RWPE2 (cell line): ENCODE measurements around the gene ABCC1.
A peak's percentile ranks its signal among the peaks of the same experiment; 100 is the strongest.

Source experiments
- ATAC-seq: fragments of 200-7000 bp; cut with Tn5 transposase; 3 replicates; pipeline ENCODE4 v1.9.1; 2021; ENCODE audit warnings: low read depth
- DNase-seq: peaks from one replicate; pipeline ENCODE4 v3.0.0-alpha.2; 2020; ENCODE audit warnings: low spot score
- H3K27ac ChIP-seq: fragments of 450-650 bp; 2 replicates; pipeline ENCODE4 v1.5.1; 2017; ENCODE audit warnings: mild to moderate bottlenecking; ENCODE audit not compliant: poor library complexity, severe bottlenecking
- H3K27me3 ChIP-seq: fragments of 250-450 bp; sonication (Bioruptor Pico); 2 replicates; pipeline ENCODE4 v1.5.1; 2021; ENCODE audit warnings: mild to moderate bottlenecking, moderate library complexity; ENCODE audit not compliant: insufficient read depth, poor library complexity, severe bottlenecking
- H3K36me3 ChIP-seq: fragments of 250-450 bp; sonication (Bioruptor Pico); 2 replicates; pipeline ENCODE4 v1.5.1; 2020; ENCODE audit warnings: low read depth, mild to moderate bottlenecking, moderate library complexity
- H3K4me1 ChIP-seq: fragments of 250-450 bp; sonication (Bioruptor Pico); 2 replicates; pipeline ENCODE4 v1.5.1; 2021; ENCODE audit warnings: mild to moderate bottlenecking, moderate library complexity; ENCODE audit not compliant: insufficient read depth, poor library complexity, severe bottlenecking
- H3K4me3 ChIP-seq: fragments of 250-450 bp; sonication (Bioruptor Pico); 2 replicates; pipeline ENCODE4 v1.5.1; 2021; ENCODE audit warnings: mild to moderate bottlenecking, moderate library complexity; ENCODE audit not compliant: severe bottlenecking
- H3K9me3 ChIP-seq: fragments of 250-450 bp; sonication (Bioruptor Pico); 2 replicates; pipeline ENCODE4 v1.5.1; 2021; ENCODE audit warnings: mild to moderate bottlenecking, moderate library complexity; ENCODE audit not compliant: severe bottlenecking
- TF ChIP-seq, protein P1 (sequence below): fragments of 450-650 bp; IDR thresholded peaks from one replicate; pipeline ENCODE4 v1.5.1; 2017; ENCODE audit warnings: mild to moderate bottlenecking, moderate library complexity; ENCODE audit not compliant: poor library complexity, severe bottlenecking

The ABCC1 gene

DNA sequence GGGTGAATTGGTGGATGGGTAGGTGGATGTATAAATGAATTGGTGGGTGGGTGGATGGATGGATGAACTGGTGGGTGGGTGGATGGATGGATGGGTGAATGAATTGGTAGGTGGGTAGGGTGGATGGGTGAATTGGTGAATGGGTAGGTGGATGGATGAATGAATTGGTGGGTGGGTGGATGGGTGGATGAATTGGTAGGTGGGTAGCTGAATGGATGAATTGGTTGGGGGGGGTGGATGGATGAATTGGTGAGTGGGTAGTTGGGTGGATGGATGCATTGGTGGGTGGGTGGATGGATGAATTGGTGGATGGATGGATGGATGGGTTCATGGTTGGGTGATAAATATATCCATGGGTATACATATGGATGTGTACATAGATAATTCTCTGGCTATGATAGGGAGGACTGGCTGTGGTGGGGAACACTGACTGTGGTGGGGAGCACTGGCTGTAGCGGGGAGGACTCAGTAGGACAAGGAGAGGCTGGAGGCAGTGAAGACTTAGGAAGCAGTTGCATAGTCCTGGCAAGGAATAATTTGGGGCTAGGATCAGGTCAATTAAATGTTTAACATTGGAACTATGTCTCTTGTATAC is 54.4 kb downstream of the ABCC1 start:
- DNase-seq (no peak), ATAC-seq (peak; percentile 38; the same call in 2 of the 3 replicates)
- Histone ChIP-seq H3K4me1 (peaks cover 6% of the 10 kb centered on the region), H3K27ac (peak overlapping the region; percentile 41), H3K27me3 (no peaks in the 10 kb centered on the region), H3K9me3 (no peaks in the 10 kb centered on the region), H3K4me3 (no peak overlapping the region), H3K36me3 (peaks cover 8% of the 10 kb centered on the region; the same call in 1 of the 2 replicates)
- TF ChIP-seq, protein P1, sequence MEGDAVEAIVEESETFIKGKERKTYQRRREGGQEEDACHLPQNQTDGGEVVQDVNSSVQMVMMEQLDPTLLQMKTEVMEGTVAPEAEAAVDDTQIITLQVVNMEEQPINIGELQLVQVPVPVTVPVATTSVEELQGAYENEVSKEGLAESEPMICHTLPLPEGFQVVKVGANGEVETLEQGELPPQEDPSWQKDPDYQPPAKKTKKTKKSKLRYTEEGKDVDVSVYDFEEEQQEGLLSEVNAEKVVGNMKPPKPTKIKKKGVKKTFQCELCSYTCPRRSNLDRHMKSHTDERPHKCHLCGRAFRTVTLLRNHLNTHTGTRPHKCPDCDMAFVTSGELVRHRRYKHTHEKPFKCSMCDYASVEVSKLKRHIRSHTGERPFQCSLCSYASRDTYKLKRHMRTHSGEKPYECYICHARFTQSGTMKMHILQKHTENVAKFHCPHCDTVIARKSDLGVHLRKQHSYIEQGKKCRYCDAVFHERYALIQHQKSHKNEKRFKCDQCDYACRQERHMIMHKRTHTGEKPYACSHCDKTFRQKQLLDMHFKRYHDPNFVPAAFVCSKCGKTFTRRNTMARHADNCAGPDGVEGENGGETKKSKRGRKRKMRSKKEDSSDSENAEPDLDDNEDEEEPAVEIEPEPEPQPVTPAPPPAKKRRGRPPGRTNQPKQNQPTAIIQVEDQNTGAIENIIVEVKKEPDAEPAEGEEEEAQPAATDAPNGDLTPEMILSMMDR: no peak

DNA sequence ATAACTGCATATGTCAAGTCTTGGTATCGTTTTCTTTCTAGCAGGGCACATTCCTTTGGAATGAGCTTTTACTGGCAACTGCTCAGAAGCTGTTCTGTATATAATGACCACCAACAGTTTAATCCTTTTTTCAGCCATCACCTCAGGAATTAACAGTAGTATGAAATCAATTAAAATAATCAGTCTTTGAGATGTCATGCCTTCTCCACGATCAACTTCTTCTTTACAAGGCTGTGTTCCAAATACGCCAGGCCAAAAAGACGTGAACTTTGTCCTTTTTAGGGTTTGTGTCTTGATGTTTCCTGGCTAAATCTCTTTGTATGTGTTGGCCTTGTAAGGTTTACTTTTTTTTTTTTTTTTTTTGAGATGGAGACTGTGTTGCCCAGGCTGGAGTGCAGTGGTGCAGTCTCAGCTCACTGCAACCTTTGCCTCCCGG is 54.9 kb downstream of the ABCC1 start:
- peak overlapping the region; percentile 41 for H3K27ac ChIP-seq
- no peak for DNase-seq

DNA sequence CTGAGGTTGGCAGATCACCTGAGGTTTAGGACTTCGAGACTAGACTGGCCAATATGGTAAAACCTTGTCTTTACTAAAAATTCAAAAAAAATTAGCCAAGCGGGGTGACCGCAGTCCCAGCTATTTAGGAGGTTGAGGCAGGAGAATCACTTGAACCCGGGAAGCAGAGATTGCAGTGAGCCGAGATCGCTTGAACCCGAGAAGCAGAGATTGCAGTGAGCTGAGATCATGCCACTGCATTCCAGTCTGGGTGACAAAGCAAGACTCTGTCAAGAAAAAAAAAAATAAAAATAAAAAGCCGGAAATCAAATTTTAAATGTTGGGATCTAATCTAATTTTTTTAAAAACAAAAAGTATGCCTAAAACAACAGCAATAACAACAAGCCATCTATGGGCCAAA is 56.3 kb downstream of the ABCC1 start:
- DNase-seq: no peak
- H3K9me3 ChIP-seq: no peaks in the 10 kb centered on the region
- peaks cover 6% of the 10 kb centered on the region for H3K4me1 ChIP-seq
- no peak overlapping the region for H3K27ac ChIP-seq
- TF ChIP-seq, protein P1: no peak
- H3K36me3 ChIP-seq: peaks cover 20% of the 10 kb centered on the region
- no peaks in the 10 kb centered on the region for H3K27me3 ChIP-seq
- H3K4me3 ChIP-seq: no peak overlapping the region
- no peak for ATAC-seq

More for the DNA sequence above, 54.9 kb downstream of the ABCC1 start:
- Histone ChIP-seq H3K4me3 (no peak overlapping the region), H3K36me3 (peaks cover 12% of the 10 kb centered on the region), H3K27me3 (no peaks in the 10 kb centered on the region), H3K4me1 (peaks cover 6% of the 10 kb centered on the region), H3K9me3 (no peaks in the 10 kb centered on the region)
- peak; percentile 88 for ATAC-seq
- TF ChIP-seq, protein P1: no peak

DNA sequence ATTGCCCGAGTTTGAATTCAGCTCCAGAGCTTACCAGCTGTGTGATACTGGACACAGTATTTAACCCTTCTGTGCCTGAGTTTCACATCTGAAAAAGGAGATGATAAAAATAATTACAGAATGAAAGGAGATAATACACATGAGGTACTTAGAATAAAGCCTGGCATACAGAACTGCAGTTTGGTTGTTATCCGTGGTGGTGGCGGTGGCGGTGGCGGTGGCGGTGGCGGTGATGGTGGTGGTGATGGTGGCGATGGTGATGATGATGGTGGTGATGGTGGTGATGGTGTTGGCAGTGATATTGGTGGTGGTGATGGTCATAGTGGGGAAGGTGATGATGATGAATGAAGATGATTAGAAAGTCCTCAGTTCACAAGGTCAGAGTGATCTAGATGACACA is 57.2 kb downstream of the ABCC1 start:
- H3K27ac ChIP-seq: no peak overlapping the region
- TF ChIP-seq, protein P1: no peak
- DNase-seq: no peak
- ATAC-seq: no peak
- H3K9me3 ChIP-seq: no peaks in the 10 kb centered on the region
- peaks cover 6% of the 10 kb centered on the region for H3K4me1 ChIP-seq
- H3K4me3 ChIP-seq: no peak overlapping the region
- H3K36me3 ChIP-seq: peaks cover 28% of the 10 kb centered on the region
- no peaks in the 10 kb centered on the region for H3K27me3 ChIP-seq

DNA sequence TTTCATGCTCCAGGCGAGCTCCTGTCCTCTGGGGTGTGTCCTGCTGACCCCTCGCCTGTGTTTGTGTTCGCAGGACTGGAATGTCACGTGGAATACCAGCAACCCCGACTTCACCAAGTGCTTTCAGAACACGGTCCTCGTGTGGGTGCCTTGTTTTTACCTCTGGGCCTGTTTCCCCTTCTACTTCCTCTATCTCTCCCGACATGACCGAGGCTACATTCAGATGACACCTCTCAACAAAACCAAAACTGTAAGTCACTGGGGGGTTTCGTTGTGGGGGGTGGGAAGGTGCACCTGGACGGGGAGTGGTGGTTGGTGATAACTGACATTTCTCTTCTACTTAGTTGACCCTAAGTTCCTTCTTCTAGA is 58.3 kb downstream of the ABCC1 start:
- DNase-seq (no peak), ATAC-seq (no peak)
- TF ChIP-seq, protein P1: no peak
- Histone ChIP-seq H3K27me3 (no peaks in the 10 kb centered on the region), H3K9me3 (no peaks in the 10 kb centered on the region), H3K27ac (no peak overlapping the region), H3K4me1 (peaks cover 6% of the 10 kb centered on the region), H3K36me3 (peaks cover 34% of the 10 kb centered on the region), H3K4me3 (no peak overlapping the region)
